ENCODE data around the gene KMT5B.

The KMT5B gene

GRCh38 chr11:68133761-68134160 lies 79.3 kb downstream of the KMT5B start:
- TF ChIP-seq POU2F2 (IDR thresholded peaks at IDR 0.05; ENCODE audit: low read depth, low read length) = no peak
- DNase-seq (ENCODE audit: insufficient read length, low spot score) = no peak
- FAIRE-seq = no peak

- DNase-seq (ENCODE audit: insufficient read length, low spot score) (no peak), FAIRE-seq (no peak)
- TF ChIP-seq POLR2A (IDR thresholded peaks at IDR 0.05; ENCODE audit: low read depth, low read length) (no peak), POU2F2 (IDR thresholded peaks at IDR 0.05; ENCODE audit: low read depth, low read length) (no peak), SPI1 (IDR thresholded peaks at IDR 0.05; ENCODE audit: low read depth, low read length) (no peak), PAX5 (IDR thresholded peaks at IDR 0.05; ENCODE audit: insufficient read depth, low read length, severe bottlenecking) (no peak), TAF1 (IDR thresholded peaks at IDR 0.05; ENCODE audit: low read depth, low read length) (no peak), POLR2AphosphoS5 (IDR thresholded peaks at IDR 0.05; ENCODE audit: low read depth, low read length) (no peak)
Observed at GRCh38 chr11:68130121-68130520, 83.0 kb downstream of the KMT5B start.

- TF ChIP-seq POLR2AphosphoS5 (IDR thresholded peaks at IDR 0.05; ENCODE audit: low read depth, low read length) = no peak
- no peak for TF ChIP-seq SPI1 (IDR thresholded peaks at IDR 0.05; ENCODE audit: low read depth, low read length)
- no peak for TF ChIP-seq TAF1 (IDR thresholded peaks at IDR 0.05; ENCODE audit: low read depth, low read length)
- no peak for TF ChIP-seq PAX5 (IDR thresholded peaks at IDR 0.05; ENCODE audit: insufficient read depth, low read length, severe bottlenecking)
- no peak for TF ChIP-seq POU2F2 (IDR thresholded peaks at IDR 0.05; ENCODE audit: low read depth, low read length)
- no peak for TF ChIP-seq POLR2A (IDR thresholded peaks at IDR 0.05; ENCODE audit: low read depth, low read length)
- FAIRE-seq = no peak
- no peak for DNase-seq (ENCODE audit: insufficient read length, low spot score)
Observed at GRCh38 chr11:68128682-68129327, 84.3 kb downstream of the KMT5B start.

- FAIRE-seq (no peak), DNase-seq (ENCODE audit: insufficient read length, low spot score) (no peak)
- TF ChIP-seq POLR2A (IDR thresholded peaks at IDR 0.05; ENCODE audit: low read depth, low read length) (no peak), PAX5 (IDR thresholded peaks at IDR 0.05; ENCODE audit: insufficient read depth, low read length, severe bottlenecking) (no peak)
Observed at GRCh38 chr11:68127714-68128681, 85.1 kb downstream of the KMT5B start.

- no peak for FAIRE-seq
- TF ChIP-seq PAX5 (IDR thresholded peaks at IDR 0.05; ENCODE audit: insufficient read depth, low read length, severe bottlenecking) (no peak), TAF1 (IDR thresholded peaks at IDR 0.05; ENCODE audit: low read depth, low read length) (no peak), POU2F2 (IDR thresholded peaks at IDR 0.05; ENCODE audit: low read depth, low read length) (no peak), POLR2A (IDR thresholded peaks at IDR 0.05; ENCODE audit: low read depth, low read length) (no peak), POLR2AphosphoS5 (IDR thresholded peaks at IDR 0.05; ENCODE audit: low read depth, low read length) (no peak), SPI1 (IDR thresholded peaks at IDR 0.05; ENCODE audit: low read depth, low read length) (no peak)
- DNase-seq (ENCODE audit: insufficient read length, low spot score) = no peak
Observed at GRCh38 chr11:68125164-68125563, 87.9 kb downstream of the KMT5B start.

GRCh38 chr11:68122936-68123539 lies 90.1 kb downstream of the KMT5B start:
- FAIRE-seq = no peak
- TF ChIP-seq TAF1 (IDR thresholded peaks at IDR 0.05; ENCODE audit: low read depth, low read length) (no peak), POLR2A (IDR thresholded peaks at IDR 0.05; ENCODE audit: low read depth, low read length) (no peak), PAX5 (IDR thresholded peaks at IDR 0.05; ENCODE audit: insufficient read depth, low read length, severe bottlenecking) (no peak), POLR2AphosphoS5 (IDR thresholded peaks at IDR 0.05; ENCODE audit: low read depth, low read length) (no peak), SPI1 (IDR thresholded peaks at IDR 0.05; ENCODE audit: low read depth, low read length) (no peak), POU2F2 (IDR thresholded peaks at IDR 0.05; ENCODE audit: low read depth, low read length) (no peak)
- no peak for DNase-seq (ENCODE audit: insufficient read length, low spot score)

- FAIRE-seq = peak; percentile 97
- TF ChIP-seq POU2F2 (IDR thresholded peaks at IDR 0.05; ENCODE audit: low read depth, low read length) (no peak), POLR2AphosphoS5 (IDR thresholded peaks at IDR 0.05; ENCODE audit: low read depth, low read length) (0 out of 2 replicates have a peak, but pooled peaks have one; percentile 20), SPI1 (IDR thresholded peaks at IDR 0.05; ENCODE audit: low read depth, low read length) (no peak), TAF1 (IDR thresholded peaks at IDR 0.05; ENCODE audit: low read depth, low read length) (peak; percentile 78), POLR2A (IDR thresholded peaks at IDR 0.05; ENCODE audit: low read depth, low read length) (peak; percentile 66), PAX5 (IDR thresholded peaks at IDR 0.05; ENCODE audit: insufficient read depth, low read length, severe bottlenecking) (no peak)
- peak; percentile 97 for DNase-seq (ENCODE audit: insufficient read length, low spot score)
Observed at GRCh38 chr11:68121067-68121899, 91.8 kb downstream of the KMT5B start, which contains the start of gene CHKA. Gene CHKA, minus strand, starts transcription at chr11:68121388. Its CDS starts 211 bp downstream, at chr11:68121177.

GRCh38 chr11:68120273-68121066 lies 92.6 kb downstream of the KMT5B start:
- no peak for DNase-seq (ENCODE audit: insufficient read length, low spot score)
- peak; percentile 33 for FAIRE-seq
- TF ChIP-seq POLR2AphosphoS5 (IDR thresholded peaks at IDR 0.05; ENCODE audit: low read depth, low read length) (no peak), POLR2A (IDR thresholded peaks at IDR 0.05; ENCODE audit: low read depth, low read length) (no peak), PAX5 (IDR thresholded peaks at IDR 0.05; ENCODE audit: insufficient read depth, low read length, severe bottlenecking) (no peak), SPI1 (IDR thresholded peaks at IDR 0.05; ENCODE audit: low read depth, low read length) (no peak), TAF1 (IDR thresholded peaks at IDR 0.05; ENCODE audit: low read depth, low read length) (no peak), POU2F2 (IDR thresholded peaks at IDR 0.05; ENCODE audit: low read depth, low read length) (no peak)
